Endothelial cell of coronary artery (primary cell): ENCODE data around the gene ZNF536. TPM values are rescaled to one million over a fixed set of nuclear protein-coding genes. Genes with fewer than 3 reads are reported as not detected.

ENCODE experiments used
- total RNA-seq: library from RNA; depleted of rRNA; stranded (reverse); fragments of >200 nt; gene quantifications from 2 replicates; pipeline ENCODE4 v1.2.3, GENCODE V29; 2014

The ZNF536 gene
- total RNA-seq: not detected in 2 replicates

DNA sequence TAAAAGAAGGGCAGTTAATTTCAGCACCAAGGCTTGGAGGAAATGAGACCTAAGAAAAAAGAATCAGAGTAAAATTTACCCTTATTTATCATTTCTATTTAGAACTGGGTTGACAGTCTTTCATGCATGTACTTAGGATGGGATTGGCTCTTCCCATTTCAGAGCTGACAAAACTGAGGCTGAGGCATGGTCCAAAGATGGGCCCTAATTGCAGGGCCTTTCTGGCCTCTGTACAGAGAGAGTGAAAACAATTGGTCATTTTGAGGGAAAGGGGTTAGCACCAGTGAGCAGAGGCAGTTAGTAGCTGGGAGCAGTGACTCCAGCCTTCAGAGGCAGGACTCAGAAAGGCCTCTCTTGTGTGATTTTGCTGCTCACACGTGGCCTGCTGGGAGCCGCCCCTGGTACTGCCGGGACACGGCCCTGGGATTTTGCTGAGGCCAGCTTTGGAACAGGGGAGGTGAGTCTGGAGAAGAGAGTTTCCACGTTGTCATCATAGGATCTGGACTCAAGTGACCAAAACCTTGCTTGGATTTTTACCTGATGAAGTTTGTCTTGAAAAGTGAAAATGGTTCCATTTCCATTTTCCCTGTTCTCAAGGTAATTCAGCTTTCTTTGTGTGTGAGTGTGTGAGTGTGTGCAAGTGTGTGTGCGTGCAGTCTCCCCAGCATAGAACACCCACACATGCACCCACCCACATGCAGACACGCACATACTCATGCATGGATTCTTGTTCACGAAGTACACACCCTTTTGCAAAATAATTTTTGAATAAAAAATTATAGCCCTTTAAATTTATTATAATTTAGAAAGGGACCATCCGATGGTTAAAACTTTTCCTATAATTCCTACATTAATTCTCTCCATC lies at the start of gene ZNF536:
Gene ZNF536 (plus strand): TSS at position 425 of the 865 bp plus-strand sequence. CDS start 71,179 bp downstream, outside the sequence.

